Measurements from ENCODE around the gene SUPT5H. TPM values are rescaled to one million over a fixed set of nuclear protein-coding genes. Genes with fewer than 3 reads are reported as not detected.

Gene SUPT5H
- total and polyA plus RNA-seq, 2 of the 13 experiments (the other 11 are each of a cell fraction or from before 2014, with no cell fraction given), result 48.2 to 51.7 TPM

DNA sequence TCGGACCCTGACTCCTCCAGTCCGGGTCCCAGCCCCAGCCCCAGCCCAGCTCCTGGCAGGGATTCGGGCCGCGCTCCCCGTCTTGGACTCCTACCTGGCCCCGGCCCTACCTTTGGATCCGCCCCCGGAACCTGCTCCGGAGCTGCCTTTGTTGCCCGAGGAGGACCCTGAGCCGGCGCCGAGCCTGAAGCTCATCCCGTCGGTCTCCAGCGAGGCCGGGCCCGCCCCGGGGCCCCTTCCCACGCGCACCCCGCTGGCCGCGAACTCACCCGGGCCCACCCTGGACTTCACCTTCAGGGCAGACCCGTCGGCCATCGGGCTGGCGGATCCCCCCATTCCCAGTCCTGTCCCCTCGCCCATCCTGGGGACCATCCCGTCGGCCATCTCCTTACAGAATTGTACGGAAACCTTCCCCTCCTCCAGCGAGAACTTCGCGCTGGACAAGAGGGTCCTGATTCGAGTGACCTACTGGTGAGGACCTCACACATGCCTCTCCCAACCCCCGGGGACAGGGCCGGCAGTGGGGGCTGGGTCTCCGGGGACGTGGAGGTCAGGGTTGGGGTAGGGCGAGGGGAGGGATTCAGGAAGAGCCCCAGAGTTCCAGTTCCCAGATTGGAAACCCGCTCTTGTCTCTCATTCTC, 70.3 kb downstream of the SUPT5H start:
- Histone ChIP-seq H2AFZ (ENCODE audit: low read length) (peak overlapping the region; percentile 49), H3K79me2 (ENCODE audit: insufficient read depth, low read length) (no peaks in the 10 kb centered on the region), H3K36me3 (replicated peaks in 1 of 2; ENCODE audit: control insufficient read depth in 1 of 2, insufficient read depth in 2 of 2, low read length in 2 of 2) (no peaks in the 10 kb centered on the region), H3K27ac (ENCODE audit: extremely low read length, insufficient read depth, low read length) (no peak overlapping the region), H3K9me3 (ENCODE audit: low read length) (no peaks in the 10 kb centered on the region), H3K4me2 (ENCODE audit: low read depth, low read length) (peak overlapping the region; percentile 86), H4K20me1 (ENCODE audit: insufficient read depth, low read length) (no peaks in the 10 kb centered on the region), H3K4me1 (ENCODE audit: insufficient read depth, low read length) (peaks cover 20% of the 10 kb centered on the region), H3K27me3 (ENCODE audit: control insufficient read depth in 1 of 2, insufficient read depth in 2 of 2, low read length in 2 of 2) (peaks cover 1 to 36% of the 10 kb centered on the region in 2 experiments; a peak in 4 of 5 replicates), H3K9ac (ENCODE audit: insufficient read depth, low read depth, low read length) (no peak overlapping the region), H3K4me3 (replicated peaks in 1 of 3; ENCODE audit: insufficient read depth in 1 of 3, low read depth in 2 of 3, low read length in 3 of 3) (peak overlapping the region; percentile 65 to 83 (median 66))
- no peak for FAIRE-seq
- in situ Hi-C loops (cut with HindIII; ENCODE audit: extremely low pct_ligation_motif_present, low pct_unique_long_range_greater_than_20kb), result no loop called here
- ATAC-seq, result peak; percentile 47
- WGBS (ENCODE audit: low lambda C conversion rate), result 5% methylated on average over 18 of the region's 44 CpGs
- BruUV-seq (replicated peaks), result no TSS peak
- ChIA-PET CTCF (ENCODE audit: low intra/inter-chr PET ratio, low total read pairs) (no interaction called here), POLR2A (no interaction called here)
- intact Hi-C loops (cut with micrococcal nuclease; ENCODE audit: unreplicated experiment), result no loop called here
- no peak for DNase-seq (ENCODE audit: low spot score)
- TF ChIP-seq KAT8 (CRISPR knock-in tag; IDR thresholded peaks at IDR 0.05) (no peak), ZNF777 (CRISPR knock-in tag; IDR thresholded peaks at IDR 0.05) (peak; percentile 61), DNMT3B (CRISPR knock-in tag; conservative IDR thresholded peaks at IDR 0.05) (no peak), ZNF547 (CRISPR knock-in tag; IDR thresholded peaks at IDR 0.05) (0 out of 2 replicates have a peak, but pooled peaks have one; percentile 47), SOX6 (IDR thresholded peaks at IDR 0.05) (no peak), SOX6 (CRISPR knock-in tag; IDR thresholded peaks at IDR 0.05) (0 out of 2 replicates have a peak, but pooled peaks have one; percentile 15), ZNF563 (CRISPR knock-in tag; IDR thresholded peaks at IDR 0.05) (0 out of 2 replicates have a peak, but pooled peaks have one; percentile 23)
- TF ChIP-seq, protein P1, sequence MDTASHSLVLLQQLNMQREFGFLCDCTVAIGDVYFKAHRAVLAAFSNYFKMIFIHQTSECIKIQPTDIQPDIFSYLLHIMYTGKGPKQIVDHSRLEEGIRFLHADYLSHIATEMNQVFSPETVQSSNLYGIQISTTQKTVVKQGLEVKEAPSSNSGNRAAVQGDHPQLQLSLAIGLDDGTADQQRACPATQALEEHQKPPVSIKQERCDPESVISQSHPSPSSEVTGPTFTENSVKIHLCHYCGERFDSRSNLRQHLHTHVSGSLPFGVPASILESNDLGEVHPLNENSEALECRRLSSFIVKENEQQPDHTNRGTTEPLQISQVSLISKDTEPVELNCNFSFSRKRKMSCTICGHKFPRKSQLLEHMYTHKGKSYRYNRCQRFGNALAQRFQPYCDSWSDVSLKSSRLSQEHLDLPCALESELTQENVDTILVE (CRISPR knock-in tag; IDR thresholded peaks at IDR 0.05), result no peak
- TF ChIP-seq, protein P2, sequence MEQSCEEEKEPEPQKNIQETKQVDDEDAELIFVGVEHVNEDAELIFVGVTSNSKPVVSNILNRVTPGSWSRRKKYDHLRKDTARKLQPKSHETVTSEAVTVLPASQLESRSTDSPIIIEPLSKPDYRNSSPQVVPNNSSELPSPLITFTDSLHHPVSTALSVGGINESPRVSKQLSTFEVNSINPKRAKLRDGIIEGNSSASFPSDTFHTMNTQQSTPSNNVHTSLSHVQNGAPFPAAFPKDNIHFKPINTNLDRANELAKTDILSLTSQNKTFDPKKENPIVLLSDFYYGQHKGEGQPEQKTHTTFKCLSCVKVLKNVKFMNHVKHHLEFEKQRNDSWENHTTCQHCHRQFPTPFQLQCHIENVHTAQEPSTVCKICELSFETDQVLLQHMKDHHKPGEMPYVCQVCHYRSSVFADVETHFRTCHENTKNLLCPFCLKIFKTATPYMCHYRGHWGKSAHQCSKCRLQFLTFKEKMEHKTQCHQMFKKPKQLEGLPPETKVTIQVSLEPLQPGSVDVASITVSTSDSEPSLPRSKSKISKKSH (CRISPR knock-in tag; IDR thresholded peaks at IDR 0.05; ENCODE audit: borderline replicate concordance), result 0 out of 2 replicates have a peak, but pooled peaks have one; percentile 1
- TF ChIP-seq, protein P3, sequence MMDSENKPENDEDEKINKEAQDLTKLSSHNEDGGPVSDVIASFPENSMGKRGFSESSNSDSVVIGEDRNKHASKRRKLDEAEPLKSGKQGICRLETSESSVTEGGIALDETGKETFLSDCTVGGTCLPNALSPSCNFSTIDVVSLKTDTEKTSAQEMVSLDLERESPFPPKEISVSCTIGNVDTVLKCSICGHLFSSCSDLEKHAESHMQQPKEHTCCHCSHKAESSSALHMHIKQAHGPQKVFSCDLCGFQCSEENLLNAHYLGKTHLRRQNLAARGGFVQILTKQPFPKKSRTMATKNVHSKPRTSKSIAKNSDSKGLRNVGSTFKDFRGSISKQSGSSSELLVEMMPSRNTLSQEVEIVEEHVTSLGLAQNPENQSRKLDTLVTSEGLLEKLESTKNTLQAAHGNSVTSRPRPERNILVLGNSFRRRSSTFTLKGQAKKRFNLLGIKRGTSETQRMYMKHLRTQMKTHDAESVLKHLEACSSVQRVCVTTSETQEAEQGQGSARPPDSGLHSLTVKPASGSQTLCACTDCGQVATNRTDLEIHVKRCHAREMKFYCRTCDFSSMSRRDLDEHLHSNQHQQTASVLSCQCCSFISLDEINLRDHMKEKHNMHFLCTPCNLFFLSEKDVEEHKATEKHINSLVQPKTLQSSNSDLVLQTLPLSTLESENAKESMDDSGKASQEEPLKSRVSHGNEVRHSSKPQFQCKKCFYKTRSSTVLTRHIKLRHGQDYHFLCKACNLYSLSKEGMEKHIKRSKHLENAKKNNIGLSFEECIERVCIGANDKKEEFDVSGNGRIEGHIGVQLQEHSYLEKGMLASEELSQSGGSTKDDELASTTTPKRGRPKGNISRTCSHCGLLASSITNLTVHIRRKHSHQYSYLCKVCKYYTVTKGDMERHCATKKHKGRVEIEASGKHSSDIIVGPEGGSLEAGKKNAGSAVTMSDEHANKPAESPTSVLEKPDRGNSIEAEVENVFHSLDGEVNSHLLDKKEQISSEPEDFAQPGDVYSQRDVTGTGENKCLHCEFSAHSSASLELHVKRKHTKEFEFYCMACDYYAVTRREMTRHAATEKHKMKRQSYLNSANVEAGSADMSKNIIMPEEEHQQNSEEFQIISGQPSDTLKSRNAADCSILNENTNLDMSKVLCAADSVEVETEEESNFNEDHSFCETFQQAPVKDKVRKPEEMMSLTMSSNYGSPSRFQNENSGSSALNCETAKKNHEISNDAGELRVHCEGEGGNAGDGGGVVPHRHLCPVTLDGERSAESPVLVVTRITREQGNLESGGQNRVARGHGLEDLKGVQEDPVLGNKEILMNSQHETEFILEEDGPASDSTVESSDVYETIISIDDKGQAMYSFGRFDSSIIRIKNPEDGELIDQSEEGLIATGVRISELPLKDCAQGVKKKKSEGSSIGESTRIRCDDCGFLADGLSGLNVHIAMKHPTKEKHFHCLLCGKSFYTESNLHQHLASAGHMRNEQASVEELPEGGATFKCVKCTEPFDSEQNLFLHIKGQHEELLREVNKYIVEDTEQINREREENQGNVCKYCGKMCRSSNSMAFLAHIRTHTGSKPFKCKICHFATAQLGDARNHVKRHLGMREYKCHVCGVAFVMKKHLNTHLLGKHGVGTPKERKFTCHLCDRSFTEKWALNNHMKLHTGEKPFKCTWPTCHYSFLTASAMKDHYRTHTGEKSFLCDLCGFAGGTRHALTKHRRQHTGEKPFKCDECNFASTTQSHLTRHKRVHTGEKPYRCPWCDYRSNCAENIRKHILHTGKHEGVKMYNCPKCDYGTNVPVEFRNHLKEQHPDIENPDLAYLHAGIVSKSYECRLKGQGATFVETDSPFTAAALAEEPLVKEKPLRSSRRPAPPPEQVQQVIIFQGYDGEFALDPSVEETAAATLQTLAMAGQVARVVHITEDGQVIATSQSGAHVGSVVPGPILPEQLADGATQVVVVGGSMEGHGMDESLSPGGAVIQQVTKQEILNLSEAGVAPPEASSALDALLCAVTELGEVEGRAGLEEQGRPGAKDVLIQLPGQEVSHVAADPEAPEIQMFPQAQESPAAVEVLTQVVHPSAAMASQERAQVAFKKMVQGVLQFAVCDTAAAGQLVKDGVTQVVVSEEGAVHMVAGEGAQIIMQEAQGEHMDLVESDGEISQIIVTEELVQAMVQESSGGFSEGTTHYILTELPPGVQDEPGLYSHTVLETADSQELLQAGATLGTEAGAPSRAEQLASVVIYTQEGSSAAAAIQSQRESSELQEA (CRISPR knock-in tag; IDR thresholded peaks at IDR 0.05; ENCODE audit: not compliant biosample characterization), result peak; percentile 44
